Measurements from ENCODE around the gene DMGDH. TPM values are rescaled to one million over a fixed set of nuclear protein-coding genes. Genes with fewer than 3 reads are reported as not detected.

The DMGDH gene
- total RNA-seq, 2 experiments from 2014 or later, result 1.3 to 1.7 TPM

DNA sequence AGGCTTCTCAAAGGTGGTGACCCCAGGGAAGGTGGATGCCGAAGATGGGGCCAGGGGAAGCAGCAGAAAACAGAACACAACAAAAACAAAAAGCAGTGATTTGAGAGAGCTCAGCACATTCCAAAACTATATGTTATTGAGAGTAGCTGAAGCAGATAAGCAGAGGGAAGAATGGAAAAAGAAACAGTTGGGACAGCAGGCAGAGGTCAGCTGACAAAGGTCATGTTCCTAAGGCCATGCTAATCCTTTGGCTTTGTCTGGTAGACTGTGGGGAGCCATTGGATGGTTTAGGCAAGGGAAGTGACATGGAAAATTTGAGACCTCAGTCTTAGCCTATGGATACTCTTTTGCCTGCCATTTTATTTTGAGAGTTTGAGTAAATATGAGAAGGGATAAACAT, 14.5 kb downstream of the DMGDH start:
- H3K4me1 Mint-ChIP-seq (ENCODE audit: low read depth), result no peaks in the 10 kb centered on the region
- H3K27me3 Mint-ChIP-seq, result peaks cover 14% of the 10 kb centered on the region
- H3K27ac Mint-ChIP-seq, result no peak overlapping the region
- ChIA-PET CTCF (no interaction called here), POLR2A (no interaction called here)
- H3K36me3 Mint-ChIP-seq, result no peaks in the 10 kb centered on the region
- peaks cover 4% of the 10 kb centered on the region for H3K9me3 Mint-ChIP-seq
- intact Hi-C loops (cut with micrococcal nuclease), result no loop called here
- H3K4me3 Mint-ChIP-seq, result no peak overlapping the region
- DNase-seq, result no peak

DNA sequence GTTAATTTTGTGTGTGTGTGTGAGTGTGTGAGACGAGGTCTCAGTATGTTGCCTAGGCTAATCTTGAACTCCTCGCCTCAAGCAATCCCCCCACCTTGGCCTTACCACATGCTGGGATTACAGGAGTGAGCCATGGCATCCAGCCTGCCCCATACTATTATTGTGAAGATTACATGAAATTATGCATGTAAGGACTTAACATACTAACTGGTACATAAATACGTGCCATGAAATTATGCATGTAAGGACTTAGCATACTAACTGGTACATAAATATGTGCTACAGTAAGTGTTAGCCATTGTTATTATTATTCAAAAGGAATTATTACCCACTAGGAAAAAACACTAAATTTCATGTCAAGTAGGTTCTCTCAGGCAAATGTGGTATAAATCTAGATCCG, 16.2 kb downstream of the DMGDH start:
- H3K36me3 Mint-ChIP-seq, result no peaks in the 10 kb centered on the region
- POLR2A ChIA-PET, result no interaction called here
- CTCF ChIA-PET, result interaction anchor here (1.4 kb wide), 1 partner anchor 33 kb away, joined by 3 read pairs; no protein-coding TSS in a partner anchor
- intact Hi-C loops (cut with micrococcal nuclease), result no loop called here
- H3K27me3 Mint-ChIP-seq, result peaks cover 12% of the 10 kb centered on the region
- H3K4me1 Mint-ChIP-seq (ENCODE audit: low read depth), result no peaks in the 10 kb centered on the region
- H3K27ac Mint-ChIP-seq, result no peak overlapping the region
- H3K9me3 Mint-ChIP-seq, result peaks cover 4% of the 10 kb centered on the region
- no peak for DNase-seq
- no peak overlapping the region for H3K4me3 Mint-ChIP-seq

DNA sequence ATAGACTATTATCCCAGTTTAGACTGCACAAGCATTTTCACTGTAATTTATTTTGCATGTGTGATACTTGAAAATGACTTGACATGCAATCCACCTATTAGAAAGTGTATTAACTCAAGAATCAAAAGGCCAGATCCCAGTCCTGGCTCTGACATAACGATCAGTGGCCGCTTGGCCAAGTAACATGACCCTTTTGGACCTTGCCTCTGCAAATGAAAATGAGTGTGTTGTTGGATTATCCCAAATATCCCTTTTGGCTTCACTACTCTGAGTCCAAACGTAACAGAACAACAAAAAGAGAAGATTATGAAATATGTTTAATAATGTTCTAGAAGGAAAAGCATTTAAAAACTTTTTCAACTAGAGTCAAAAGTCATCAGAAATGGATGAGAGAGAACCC, 19.0 kb downstream of the DMGDH start:
- Mint-ChIP-seq H3K27me3 (peaks cover 9% of the 10 kb centered on the region), H3K27ac (no peak overlapping the region), H3K4me3 (no peak overlapping the region), H3K4me1 (ENCODE audit: low read depth) (no peaks in the 10 kb centered on the region), H3K9me3 (peaks cover 4% of the 10 kb centered on the region), H3K36me3 (no peaks in the 10 kb centered on the region)
- ChIA-PET CTCF (no interaction called here), POLR2A (no interaction called here)
- DNase-seq, result no peak
- intact Hi-C loops (cut with micrococcal nuclease), result no loop called here

DNA sequence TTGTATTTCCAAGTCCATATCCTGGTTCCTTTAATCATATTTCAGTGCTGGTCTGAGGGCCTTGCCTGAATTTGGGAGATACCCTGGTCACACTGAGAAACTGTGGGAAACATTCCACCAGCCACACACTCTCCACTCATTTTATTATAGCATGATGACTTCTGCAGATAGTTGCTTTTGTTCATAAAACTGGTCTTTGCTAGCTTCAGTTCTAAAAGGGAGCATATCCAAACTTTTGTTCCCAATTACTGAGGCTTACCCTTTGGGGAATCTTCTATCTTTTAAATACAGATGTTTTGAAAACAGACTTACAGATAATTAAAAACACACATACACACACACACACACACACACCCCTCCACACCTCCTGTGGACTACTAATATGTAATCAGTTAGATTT, 21.0 kb downstream of the DMGDH start:
- Mint-ChIP-seq H3K36me3 (no peaks in the 10 kb centered on the region), H3K27me3 (peaks cover 6% of the 10 kb centered on the region), H3K4me1 (ENCODE audit: low read depth) (no peaks in the 10 kb centered on the region), H3K4me3 (no peak overlapping the region), H3K27ac (no peak overlapping the region), H3K9me3 (peaks cover 4% of the 10 kb centered on the region)
- ChIA-PET CTCF (interaction anchor here (0.7 to 2.9 kb wide), 2 partner anchors 23 to 162 kb away, joined by 3 to 12 read pairs; no protein-coding TSS in a partner anchor), POLR2A (no interaction called here)
- DNase-seq, result no peak
- intact Hi-C loops (cut with micrococcal nuclease), result no loop called here

DNA sequence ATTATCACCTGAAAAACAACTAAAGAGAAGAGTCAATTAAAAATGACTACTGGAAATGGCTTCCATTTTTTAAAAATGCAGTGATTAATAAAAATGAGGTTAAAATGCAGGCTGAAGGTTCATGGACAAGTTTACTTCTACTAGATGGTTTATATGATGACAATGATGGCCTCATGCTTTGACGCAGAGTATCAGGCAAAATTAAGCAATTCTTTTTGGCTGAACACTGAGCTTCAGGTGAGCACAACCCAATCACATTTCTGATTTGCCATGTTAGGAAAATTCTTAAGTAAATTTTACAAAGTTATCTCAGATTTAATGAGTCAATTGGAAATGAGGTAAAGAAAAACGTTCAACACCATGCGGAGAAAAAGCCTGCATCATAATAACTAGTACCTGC, 22.3 kb downstream of the DMGDH start:
- Mint-ChIP-seq H3K27ac (no peak overlapping the region), H3K9me3 (peaks cover 3% of the 10 kb centered on the region), H3K4me1 (ENCODE audit: low read depth) (no peaks in the 10 kb centered on the region), H3K4me3 (no peak overlapping the region), H3K36me3 (no peaks in the 10 kb centered on the region), H3K27me3 (peaks cover 2% of the 10 kb centered on the region)
- intact Hi-C loops (cut with micrococcal nuclease), result no loop called here
- POLR2A ChIA-PET, result no interaction called here
- CTCF ChIA-PET, result interaction anchor here (1.1 to 2.9 kb wide), 3 partner anchors 12 to 86 kb away, joined by 3 to 12 read pairs (median 3); no protein-coding TSS in a partner anchor
- DNase-seq, result no peak

DNA sequence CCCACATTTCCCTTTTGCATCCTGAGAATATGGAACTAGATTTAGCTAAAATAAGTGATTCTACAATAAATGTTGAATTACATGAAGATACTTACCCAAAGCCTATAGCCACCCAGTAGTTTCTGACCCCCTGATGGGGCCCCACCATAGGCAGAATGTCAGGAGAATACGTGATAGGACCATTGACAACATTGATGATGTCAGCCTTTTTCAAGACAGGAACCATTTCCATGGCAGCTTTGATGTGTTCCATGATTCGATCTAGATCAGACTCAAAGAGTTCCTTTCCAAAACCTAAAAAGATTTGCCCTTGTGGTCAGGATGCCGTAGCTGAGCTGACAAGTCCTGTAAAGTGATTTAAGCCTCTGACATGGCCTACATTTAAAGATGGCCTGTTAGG, 27.3 kb downstream of the DMGDH start:
- no peaks in the 10 kb centered on the region for H3K9me3 Mint-ChIP-seq
- H3K4me1 Mint-ChIP-seq (ENCODE audit: low read depth), result no peaks in the 10 kb centered on the region
- no peaks in the 10 kb centered on the region for H3K36me3 Mint-ChIP-seq
- ChIA-PET CTCF (interaction anchor here (2.7 kb wide), 1 partner anchor 17 kb away, joined by 10 read pairs; no protein-coding TSS in a partner anchor), POLR2A (no interaction called here)
- H3K4me3 Mint-ChIP-seq, result no peak overlapping the region
- intact Hi-C loops (cut with micrococcal nuclease), result no loop called here
- no peak for DNase-seq
- H3K27me3 Mint-ChIP-seq, result no peaks in the 10 kb centered on the region
- no peak overlapping the region for H3K27ac Mint-ChIP-seq

DNA sequence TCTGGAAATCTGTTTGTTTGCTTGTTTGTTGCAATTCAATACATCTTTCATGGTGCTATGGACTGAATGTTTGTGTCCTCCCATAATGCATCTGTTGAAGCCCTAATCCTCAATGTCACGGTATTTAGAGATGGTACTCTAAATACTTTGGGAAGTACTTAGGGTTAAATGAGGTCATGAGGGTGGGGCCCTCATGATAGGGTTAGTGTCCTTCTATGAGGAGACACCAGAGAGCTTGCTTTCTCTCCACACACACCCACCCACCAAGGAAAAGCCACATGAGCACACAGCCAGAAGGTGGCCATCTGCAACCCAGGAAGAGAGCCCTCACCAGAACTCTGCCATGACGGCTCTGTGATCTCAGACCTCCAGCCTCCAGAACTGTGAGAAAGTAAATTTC, 32.7 kb downstream of the DMGDH start:
- ChIA-PET CTCF (interaction anchor here (4.0 kb wide), 1 partner anchor 12 kb away, joined by 18 read pairs; no protein-coding TSS in a partner anchor), POLR2A (no interaction called here)
- no peaks in the 10 kb centered on the region for H3K9me3 Mint-ChIP-seq
- H3K4me3 Mint-ChIP-seq, result no peak overlapping the region
- no peaks in the 10 kb centered on the region for H3K36me3 Mint-ChIP-seq
- H3K27me3 Mint-ChIP-seq, result no peaks in the 10 kb centered on the region
- DNase-seq, result no peak
- intact Hi-C loops (cut with micrococcal nuclease), result no loop called here
- H3K27ac Mint-ChIP-seq, result no peak overlapping the region
- H3K4me1 Mint-ChIP-seq (ENCODE audit: low read depth), result no peaks in the 10 kb centered on the region

DNA sequence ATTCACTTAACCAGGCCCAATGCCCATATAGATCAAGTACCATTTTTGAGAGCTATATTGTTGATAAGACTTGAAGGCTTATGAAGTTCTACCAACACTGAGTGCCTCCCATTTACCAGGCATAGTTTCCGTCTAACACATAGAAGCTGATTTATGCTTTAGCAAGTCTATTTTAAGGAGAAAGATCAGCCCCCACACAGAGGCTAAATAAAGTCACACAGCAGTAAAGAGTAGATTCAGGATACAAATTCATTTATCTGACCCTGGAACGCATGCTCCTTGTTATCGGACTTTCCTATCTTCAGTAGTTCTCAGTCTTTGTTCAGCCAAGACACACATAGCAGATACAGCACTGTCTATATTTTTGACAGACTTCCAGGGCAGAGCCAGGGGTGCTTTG, 34.2 kb downstream of the DMGDH start:
- H3K9me3 Mint-ChIP-seq, result no peaks in the 10 kb centered on the region
- ChIA-PET CTCF (interaction anchor here (4.0 kb wide), 1 partner anchor 10 kb away, joined by 18 read pairs; no protein-coding TSS in a partner anchor), POLR2A (no interaction called here)
- H3K4me3 Mint-ChIP-seq, result no peak overlapping the region
- H3K36me3 Mint-ChIP-seq, result no peaks in the 10 kb centered on the region
- no peak overlapping the region for H3K27ac Mint-ChIP-seq
- H3K27me3 Mint-ChIP-seq, result no peaks in the 10 kb centered on the region
- intact Hi-C loops (cut with micrococcal nuclease), result no loop called here
- DNase-seq, result no peak
- H3K4me1 Mint-ChIP-seq (ENCODE audit: low read depth), result no peaks in the 10 kb centered on the region

DNA sequence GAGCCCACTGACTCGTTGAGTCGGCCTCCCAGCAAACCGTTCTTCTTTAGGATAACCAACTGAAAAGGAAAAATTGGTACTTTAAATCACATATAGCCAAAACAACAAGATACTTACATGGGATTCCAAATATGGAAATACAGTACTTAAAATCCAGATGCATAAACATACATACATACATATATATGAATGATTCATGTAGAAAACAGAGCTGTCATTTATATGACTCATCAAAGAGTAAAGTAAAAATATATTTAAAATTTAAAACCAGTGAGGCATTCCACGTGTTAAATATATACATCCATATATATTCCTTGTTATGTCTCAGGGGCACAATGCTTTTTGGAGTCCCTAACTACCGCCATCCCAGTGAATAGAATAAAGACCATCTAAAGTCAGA, 36.7 kb downstream of the DMGDH start:
- DNase-seq, result no peak

DNA sequence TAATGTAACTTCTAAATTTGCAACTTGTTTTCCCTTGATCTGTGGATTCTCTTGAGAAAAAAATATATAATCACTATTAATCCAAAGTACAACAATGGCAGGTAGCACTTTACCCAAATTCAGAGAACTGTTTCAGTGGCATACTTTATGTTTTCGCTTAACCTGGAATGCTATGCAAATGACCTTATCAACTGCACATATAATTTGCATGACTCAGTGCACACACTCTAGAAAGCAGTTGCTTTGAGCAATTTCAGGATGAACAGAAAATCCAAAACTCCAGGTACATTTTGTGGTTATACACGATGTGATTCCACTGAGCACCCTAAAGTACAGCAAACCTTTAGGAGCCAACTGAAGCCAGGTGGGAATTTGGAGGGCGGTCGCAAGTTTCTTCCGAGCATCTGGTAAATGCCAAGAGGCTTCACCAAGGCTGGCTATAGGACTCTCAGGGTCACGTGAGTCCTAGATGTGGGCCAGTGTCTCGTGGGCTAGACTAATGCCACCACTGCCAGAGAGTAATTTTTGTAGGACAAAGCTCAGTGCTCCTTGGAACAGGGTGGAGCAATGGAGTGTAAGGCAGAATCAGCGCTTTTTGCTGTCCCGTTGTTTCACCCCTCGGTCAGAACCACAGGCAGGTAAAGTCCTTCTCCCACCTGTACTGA, 37.3 kb downstream of the DMGDH start:
- ChIA-PET POLR2A (no interaction called here), CTCF (no interaction called here)
- Mint-ChIP-seq H3K27ac (no peak overlapping the region), H3K4me1 (ENCODE audit: low read depth) (no peaks in the 10 kb centered on the region), H3K36me3 (no peaks in the 10 kb centered on the region), H3K27me3 (no peaks in the 10 kb centered on the region), H3K4me3 (no peak overlapping the region), H3K9me3 (no peaks in the 10 kb centered on the region)
- intact Hi-C loops (cut with micrococcal nuclease), result no loop called here
- DNase-seq, result no peak

More for the DNA sequence above, 36.7 kb downstream of the DMGDH start:
- ChIA-PET POLR2A (no interaction called here), CTCF (interaction anchor here (4.0 kb wide), 1 partner anchor 8 kb away, joined by 18 read pairs; no protein-coding TSS in a partner anchor)
- Mint-ChIP-seq H3K27me3 (no peaks in the 10 kb centered on the region), H3K4me3 (no peak overlapping the region), H3K9me3 (no peaks in the 10 kb centered on the region), H3K27ac (no peak overlapping the region), H3K4me1 (ENCODE audit: low read depth) (no peaks in the 10 kb centered on the region), H3K36me3 (no peaks in the 10 kb centered on the region)
- intact Hi-C loops (cut with micrococcal nuclease), result no loop called here

DNA sequence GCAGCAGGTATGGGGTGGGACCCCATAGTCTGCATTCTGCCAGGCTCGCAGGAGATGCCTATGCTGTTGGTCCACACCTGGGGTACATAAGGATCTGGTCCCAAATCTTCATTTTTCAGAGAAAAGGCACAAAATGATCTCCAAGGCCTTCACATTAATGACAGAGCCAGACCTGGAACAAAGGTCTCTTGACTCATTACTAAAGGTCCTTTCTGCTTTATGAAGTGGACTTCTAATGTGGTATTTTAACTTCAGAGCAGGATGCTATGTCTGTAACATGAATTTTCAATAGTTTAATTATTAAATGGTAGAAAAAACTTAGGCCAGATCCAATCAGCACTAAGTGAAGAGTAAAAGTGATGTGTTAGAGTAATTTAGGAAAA, 38.0 kb downstream of the DMGDH start:
- Mint-ChIP-seq H3K4me3 (no peak overlapping the region), H3K27me3 (peaks cover 3% of the 10 kb centered on the region), H3K4me1 (ENCODE audit: low read depth) (no peaks in the 10 kb centered on the region), H3K36me3 (no peaks in the 10 kb centered on the region), H3K9me3 (no peaks in the 10 kb centered on the region), H3K27ac (no peak overlapping the region)
- POLR2A ChIA-PET, result no interaction called here
- DNase-seq, result no peak
- intact Hi-C loops (cut with micrococcal nuclease), result no loop called here
- CTCF ChIA-PET, result no interaction called here

DNA sequence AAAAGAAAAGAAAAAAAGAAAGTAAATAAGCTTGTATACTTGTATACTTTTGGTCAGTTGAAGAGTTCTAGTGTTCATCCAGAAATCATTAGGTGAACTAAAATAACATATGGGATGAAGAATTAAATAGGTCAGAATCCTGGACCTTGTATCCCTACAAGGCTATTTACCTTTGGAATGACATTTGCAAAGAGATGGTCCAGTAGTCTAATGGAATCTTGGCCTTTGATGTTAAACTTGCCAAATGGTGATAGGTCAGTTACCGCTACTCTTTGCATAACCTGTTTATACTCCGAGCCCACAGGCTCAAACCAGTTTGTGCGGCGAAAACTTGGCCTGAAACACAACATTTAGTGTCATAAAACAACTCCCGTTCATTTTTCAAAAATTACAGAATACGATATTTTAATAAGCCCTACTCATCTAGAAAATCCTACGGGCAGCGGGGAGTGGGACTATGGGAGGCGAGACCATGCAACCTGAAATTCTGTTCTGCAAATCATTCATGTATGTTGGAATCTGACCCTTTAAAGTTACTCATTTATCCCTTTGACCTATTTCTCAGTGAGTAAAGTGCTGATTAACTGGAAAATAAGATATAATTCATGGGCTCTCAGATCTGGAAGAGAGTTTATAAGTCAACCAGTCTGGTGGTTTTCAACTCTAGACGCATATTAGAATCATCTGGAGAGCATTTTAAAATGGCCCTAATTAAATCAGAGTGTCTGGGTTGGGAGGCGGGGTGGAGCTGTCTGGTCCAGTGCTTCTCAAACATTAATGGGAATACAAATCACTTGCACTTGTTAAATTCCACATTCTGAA, 38.6 kb downstream of the DMGDH start:
- intact Hi-C loops (cut with micrococcal nuclease), result no loop called here
- Mint-ChIP-seq H3K9me3 (no peaks in the 10 kb centered on the region), H3K27ac (no peak overlapping the region), H3K36me3 (no peaks in the 10 kb centered on the region), H3K4me3 (no peak overlapping the region), H3K4me1 (ENCODE audit: low read depth) (no peaks in the 10 kb centered on the region), H3K27me3 (peaks cover 4% of the 10 kb centered on the region)
- DNase-seq, result no peak
- ChIA-PET CTCF (interaction anchor here (2.6 to 12.7 kb wide), 2 partner anchors 10 to 100 kb away, joined by 8 to 404 read pairs; no protein-coding TSS in a partner anchor), POLR2A (no interaction called here)

Data from activated CD4-positive, alpha-beta memory T cell treated with anti-CD3 and anti-CD28 coated beads for 36 hours (primary cell).